ENCODE results near the gene VPS13D.

Gene VPS13D

DNA sequence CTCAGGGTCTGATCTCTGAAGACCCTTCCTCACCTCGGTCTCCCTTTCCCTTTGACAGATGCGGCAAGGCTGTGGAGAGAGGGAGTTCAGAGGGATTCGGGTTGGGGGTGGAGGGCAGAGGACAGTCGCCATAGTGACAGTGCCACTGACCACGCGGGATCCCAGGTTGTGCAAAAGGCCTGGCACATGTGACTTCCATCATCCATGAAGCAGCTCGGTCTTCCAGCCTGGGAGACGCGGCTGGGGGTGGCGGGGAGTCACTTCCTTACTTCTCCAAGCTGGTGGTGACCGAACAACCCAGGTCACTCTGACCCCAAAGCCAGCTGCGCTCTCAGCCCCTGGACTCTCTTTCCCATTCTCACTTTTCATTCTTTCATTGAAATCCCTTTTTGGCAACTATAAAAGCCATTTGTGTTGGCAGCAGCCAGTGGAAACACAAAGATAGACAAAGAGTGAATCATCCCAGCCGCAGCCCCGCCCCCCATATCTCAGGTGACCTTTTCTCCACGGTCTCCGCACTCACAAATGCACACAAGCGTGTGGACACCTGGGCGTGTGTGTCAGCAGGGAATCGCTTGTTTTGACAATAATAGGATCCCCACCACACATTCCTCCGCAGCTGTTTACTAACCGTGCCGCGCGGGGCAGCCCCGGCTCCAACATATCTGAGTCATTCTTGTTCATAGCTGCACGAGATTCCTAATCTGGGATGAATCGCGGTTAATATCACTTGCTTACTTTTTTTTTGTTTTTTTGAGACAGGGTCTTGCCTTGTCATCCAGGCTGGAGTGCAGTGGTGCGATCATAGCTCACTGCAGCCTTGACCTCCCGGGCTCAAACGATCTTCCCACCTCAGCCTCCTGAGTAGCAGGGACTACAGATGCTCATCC is 319.9 kb downstream of the VPS13D start:
- H3K4me1 ChIP-seq (ENCODE audit: control insufficient read depth in 1 of 2, insufficient read depth in 1 of 2, low read depth in 1 of 2, low read length in 1 of 2): no peaks in the 10 kb centered on the region
- no peaks in the 10 kb centered on the region for H3K36me3 ChIP-seq
- H3K9me3 ChIP-seq: no peaks in the 10 kb centered on the region
- TF ChIP-seq CTCF (IDR thresholded peaks at IDR 0.05): no peak
- H3K27me3 ChIP-seq: no peaks in the 10 kb centered on the region
- H3K4me3 ChIP-seq (ENCODE audit: low read depth in 1 of 2, low read length in 1 of 2): no peak overlapping the region
- no peak overlapping the region for H3K27ac ChIP-seq

GRCh38 chr1:12551584-12551983 is 321.8 kb downstream of the VPS13D start:
- no peaks in the 10 kb centered on the region for H3K4me1 ChIP-seq (ENCODE audit: control insufficient read depth in 1 of 2, insufficient read depth in 1 of 2, low read depth in 1 of 2, low read length in 1 of 2)
- TF ChIP-seq CTCF (IDR thresholded peaks at IDR 0.05): no peak
- H3K27ac ChIP-seq: no peak overlapping the region

GRCh38 chr1:12552111-12552888 is 322.5 kb downstream of the VPS13D start:
- no peak overlapping the region for H3K4me3 ChIP-seq (ENCODE audit: low read depth in 1 of 2, low read length in 1 of 2)
- H3K27me3 ChIP-seq: no peaks in the 10 kb centered on the region
- TF ChIP-seq CTCF (IDR thresholded peaks at IDR 0.05): no peak
- H3K36me3 ChIP-seq: no peaks in the 10 kb centered on the region
- H3K27ac ChIP-seq: no peak overlapping the region
- no peaks in the 10 kb centered on the region for H3K4me1 ChIP-seq (ENCODE audit: control insufficient read depth in 1 of 2, insufficient read depth in 1 of 2, low read depth in 1 of 2, low read length in 1 of 2)
- no peaks in the 10 kb centered on the region for H3K9me3 ChIP-seq

More at GRCh38 chr1:12551584-12551983, 321.8 kb downstream of the VPS13D start:
- H3K27me3 ChIP-seq: no peaks in the 10 kb centered on the region
- no peak overlapping the region for H3K4me3 ChIP-seq (ENCODE audit: low read depth in 1 of 2, low read length in 1 of 2)
- no peaks in the 10 kb centered on the region for H3K9me3 ChIP-seq
- H3K36me3 ChIP-seq: no peaks in the 10 kb centered on the region

DNA sequence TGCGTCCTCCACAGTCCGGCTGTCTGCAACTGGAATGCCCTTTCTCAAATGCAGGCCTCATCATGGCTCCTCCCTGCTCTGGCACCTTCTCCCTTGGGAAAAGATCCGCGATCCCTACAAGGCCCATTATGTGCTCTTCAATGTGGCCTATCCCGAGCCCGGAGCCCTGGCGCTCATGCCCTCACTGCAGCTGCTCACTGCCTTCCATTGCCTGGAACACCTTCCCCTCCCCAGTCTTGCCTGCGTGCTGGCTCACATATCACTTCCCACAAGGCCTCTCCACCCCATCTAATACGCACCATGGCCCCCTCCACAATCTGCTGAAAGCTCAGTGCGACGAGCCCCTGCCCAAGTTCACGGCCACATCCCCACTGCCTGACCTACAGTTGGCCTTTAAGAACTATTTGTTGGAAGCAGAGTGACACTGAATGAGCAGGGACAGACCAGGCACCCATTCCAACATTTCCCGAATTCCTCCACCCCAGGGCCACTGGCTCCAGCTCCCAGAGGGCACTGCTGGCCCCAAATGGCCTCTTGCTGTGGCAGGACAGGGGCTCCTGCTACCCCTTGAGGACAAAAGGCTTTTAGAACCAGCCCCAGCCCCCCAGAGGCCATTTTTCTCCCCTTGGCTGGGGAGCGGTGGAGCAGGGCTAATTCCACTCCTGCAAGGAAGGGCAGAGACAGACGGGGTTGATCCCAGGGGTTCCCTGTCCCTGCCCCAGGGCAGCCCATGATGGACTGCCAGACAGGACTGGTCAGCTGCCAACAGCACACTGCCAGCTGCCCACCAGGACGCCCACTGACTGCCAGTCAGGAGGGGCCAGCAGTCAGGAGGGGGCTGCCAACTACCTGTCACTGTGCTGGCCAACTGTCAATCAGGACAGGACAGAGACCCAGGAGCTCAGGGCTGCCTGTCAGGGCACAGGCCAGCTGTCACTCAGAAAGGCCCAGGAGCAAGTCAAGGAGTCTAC is 323.4 kb downstream of the VPS13D start:
- TF ChIP-seq CTCF (IDR thresholded peaks at IDR 0.05): no peak
- Histone ChIP-seq H3K36me3 (no peaks in the 10 kb centered on the region), H3K4me1 (ENCODE audit: control insufficient read depth in 1 of 2, insufficient read depth in 1 of 2, low read depth in 1 of 2, low read length in 1 of 2) (no peaks in the 10 kb centered on the region), H3K9me3 (no peaks in the 10 kb centered on the region), H3K27me3 (no peaks in the 10 kb centered on the region), H3K4me3 (ENCODE audit: low read depth in 1 of 2, low read length in 1 of 2) (no peak overlapping the region), H3K27ac (no peak overlapping the region)

- Histone ChIP-seq H3K27ac (no peak overlapping the region), H3K9me3 (no peaks in the 10 kb centered on the region), H3K4me1 (ENCODE audit: control insufficient read depth in 1 of 2, insufficient read depth in 1 of 2, low read depth in 1 of 2, low read length in 1 of 2) (no peaks in the 10 kb centered on the region), H3K4me3 (ENCODE audit: low read depth in 1 of 2, low read length in 1 of 2) (no peak overlapping the region), H3K36me3 (no peaks in the 10 kb centered on the region), H3K27me3 (no peaks in the 10 kb centered on the region)
- TF ChIP-seq CTCF (IDR thresholded peaks at IDR 0.05): no peak
These were observed 324.1 kb downstream of the VPS13D start for GRCh38 chr1:12553963-12554362.
